H9 (cell line): Measurements from ENCODE around the gene GYG2. TPM values are rescaled to one million over a fixed set of nuclear protein-coding genes. Genes with fewer than 3 reads are reported as not detected.

Experiments used
- DNase-seq: peaks from one replicate; pipeline ENCODE4 v3.0.0-alpha.2; 2017
- H2AFZ ChIP-seq: one replicate; pipeline ENCODE4 v1.6.1; 2013; ENCODE audit warnings: mild to moderate bottlenecking, low read length, control low read depth, moderate library complexity
- H2AK5ac ChIP-seq: 2 replicates; pipeline ENCODE4 v1.6.1; 2013; ENCODE audit warnings: low read length, control low read depth, mixed read lengths; ENCODE audit not compliant: insufficient read length
- H2BK120ac ChIP-seq: one replicate; pipeline ENCODE4 v1.6.1; 2013; ENCODE audit warnings: low read depth, mild to moderate bottlenecking, low read length, control low read depth, inconsistent platforms; ENCODE audit not compliant: poor library complexity, severe bottlenecking
- H2BK12ac ChIP-seq: 2 replicates; pipeline ENCODE4 v1.6.1; 2013; ENCODE audit warnings: low read length, control low read depth, mixed read lengths, low read depth; ENCODE audit not compliant: insufficient read length
- H2BK15ac ChIP-seq: 2 replicates; pipeline ENCODE4 v1.6.1; 2013; ENCODE audit warnings: low read depth, low read length, control low read depth
- H2BK20ac ChIP-seq: one replicate; pipeline ENCODE4 v1.6.1; 2013; ENCODE audit warnings: low read depth, mild to moderate bottlenecking, low read length, control low read depth, inconsistent platforms; ENCODE audit not compliant: poor library complexity, severe bottlenecking
- H2BK5ac ChIP-seq: 2 replicates; pipeline ENCODE4 v1.6.1; 2013; ENCODE audit warnings: low read length, control low read depth, mixed read lengths; ENCODE audit not compliant: insufficient read length
- H3K14ac ChIP-seq: 2 replicates; pipeline ENCODE4 v1.6.1; 2013; ENCODE audit warnings: low read length, control low read depth; ENCODE audit not compliant: insufficient read depth
- H3K18ac ChIP-seq: 2 replicates; pipeline ENCODE4 v1.6.1; 2013; ENCODE audit warnings: low read depth, mild to moderate bottlenecking, mixed read lengths, low read length, control low read depth; ENCODE audit not compliant: insufficient read length
- H3K23ac ChIP-seq: 2 replicates; pipeline ENCODE4 v1.6.1; 2013; ENCODE audit warnings: low read length, control low read depth, mixed read lengths, low read depth; ENCODE audit not compliant: insufficient read length
- H3K23me2 ChIP-seq: 2 replicates; pipeline ENCODE4 v1.6.1; 2013; ENCODE audit warnings: low read depth, mild to moderate bottlenecking, mixed read lengths, low read length, control low read depth; ENCODE audit not compliant: insufficient read length, poor library complexity, severe bottlenecking
- H3K27ac ChIP-seq: 2 replicates; pipeline ENCODE4 v1.5.1; 2013; ENCODE audit warnings: low read length, control low read depth, mixed read lengths, low read depth; ENCODE audit not compliant: insufficient read length
- H3K27me3 ChIP-seq: 2 replicates; pipeline ENCODE4 v1.6.1; 2013; ENCODE audit warnings: low read length, control low read depth, inconsistent platforms; ENCODE audit not compliant: insufficient read depth
- H3K4ac ChIP-seq: 2 replicates; pipeline ENCODE4 v1.6.1; 2013; ENCODE audit warnings: low read depth, mild to moderate bottlenecking, control low read depth, inconsistent platforms, low read length, moderate library complexity
- H3K4me1 ChIP-seq: 2 replicates; pipeline ENCODE4 v1.6.1; 2013; ENCODE audit warnings: low read length, control low read depth, inconsistent platforms; ENCODE audit not compliant: insufficient read depth
- H3K4me2 ChIP-seq: 2 replicates; pipeline ENCODE4 v1.6.1; 2013; ENCODE audit warnings: low read length, control low read depth, mixed read lengths; ENCODE audit not compliant: insufficient read length, insufficient read depth
- H3K56ac ChIP-seq: 2 replicates; pipeline ENCODE4 v1.6.1; 2013; ENCODE audit warnings: low read depth, mild to moderate bottlenecking, mixed read lengths, low read length, control low read depth; ENCODE audit not compliant: insufficient read length
- H3K79me1 ChIP-seq: 2 replicates; pipeline ENCODE4 v1.6.1; 2013; ENCODE audit warnings: low read depth, mild to moderate bottlenecking, moderate library complexity, low read length, control low read depth, inconsistent platforms; ENCODE audit not compliant: insufficient read depth, poor library complexity, severe bottlenecking
- H3K79me2 ChIP-seq: 2 replicates; pipeline ENCODE4 v1.6.1; 2013; ENCODE audit warnings: low read length, control low read depth, inconsistent platforms; ENCODE audit not compliant: insufficient read depth
- H3K9ac ChIP-seq: 2 replicates; pipeline ENCODE4 v1.6.1; 2013; ENCODE audit warnings: low read length, control low read depth, mixed read lengths; ENCODE audit not compliant: insufficient read length; ENCODE audit errors: extremely low read depth
- H3K9me3 ChIP-seq: one replicate; pipeline ENCODE4 v1.6.1; 2013; ENCODE audit warnings: low read depth, low read length, inconsistent platforms; ENCODE audit not compliant: control insufficient read depth
- H3T11ph ChIP-seq: one replicate; pipeline ENCODE4 v1.6.1; 2013; ENCODE audit warnings: mild to moderate bottlenecking, low read length, control low read depth, inconsistent platforms
- H4K20me1 ChIP-seq: one replicate; pipeline ENCODE4 v1.6.1; 2013; ENCODE audit not compliant: control insufficient read depth, insufficient read length, insufficient read depth
- H4K5ac ChIP-seq: 2 replicates; pipeline ENCODE4 v1.6.1; 2013; ENCODE audit warnings: low read depth, mild to moderate bottlenecking, mixed read lengths, low read length, control low read depth; ENCODE audit not compliant: insufficient read length
- H4K8ac ChIP-seq: replicated peaks from 2 replicates; pipeline ENCODE4 v1.6.1; 2013; ENCODE audit warnings: low read length, control low read depth, mixed read lengths, low read depth; ENCODE audit not compliant: insufficient read length
- H4K91ac ChIP-seq: 2 replicates; pipeline ENCODE4 v1.6.1; 2013; ENCODE audit warnings: low read depth, mild to moderate bottlenecking, moderate library complexity, mixed read lengths, low read length, control low read depth; ENCODE audit not compliant: insufficient read length
- H3K27ac Mint-ChIP-seq, 3 experiments: 2 replicates in 2 of 3; 3 replicates in 1 of 3; pipeline ENCODE4 v1.8.0; 2020 to 2021; ENCODE audit warnings: mixed read lengths in 3 of 3, mild to moderate bottlenecking in 1 of 3, moderate library complexity in 1 of 3
- H3K27me3 Mint-ChIP-seq: 2 replicates; pipeline ENCODE4 v1.8.0; 2021; ENCODE audit warnings: low read depth, mild to moderate bottlenecking, moderate library complexity, mixed read lengths
- H3K36me3 Mint-ChIP-seq, 3 experiments: 2 replicates in 2 of 3; 3 replicates in 1 of 3; pipeline ENCODE4 v1.8.0; 2020 to 2021; ENCODE audit warnings: low read depth in 3 of 3, mixed read lengths in 3 of 3; ENCODE audit not compliant: insufficient read depth in 1 of 3
- H3K4me1 Mint-ChIP-seq, 2 experiments: 2 replicates each; pipeline ENCODE4 v1.8.0; 2020; ENCODE audit warnings: mixed read lengths in 2 of 2
- H3K4me3 Mint-ChIP-seq, 2 experiments: 2 replicates in 1 of 2; 3 replicates in 1 of 2; pipeline ENCODE4 v1.8.0; 2020 to 2021; ENCODE audit warnings: mild to moderate bottlenecking in 2 of 2, mixed read lengths in 2 of 2, moderate library complexity in 1 of 2
- H3K9me3 Mint-ChIP-seq, 2 experiments: 2 replicates in 1 of 2; 3 replicates in 1 of 2; pipeline ENCODE4 v1.8.0; 2020; ENCODE audit warnings: mild to moderate bottlenecking in 2 of 2, mixed read lengths in 2 of 2, moderate library complexity in 1 of 2
- WGBS: extraction: QIAGEN DNeasy Blood & Tissue Kit; methylation state at CpG from one replicate; pipeline ENCODE4 v1.1.7; 2013; ENCODE audit warnings: missing lambda C conversion rate, low lambda C conversion rate, mixed read lengths; ENCODE audit not compliant: insufficient read length; ENCODE audit errors: extremely low coverage; 5-methylcytosine and 5-hydroxymethylcytosine counted together
- total RNA-seq: library from RNA; stranded (reverse); gene quantifications from 2 replicates; pipeline ENCODE4 v1.2.1, GENCODE V29; 2021
- TF ChIP-seq, protein P1 (sequence below): fragments of 200-600 bp; sonication (generic); conservative IDR thresholded peaks from 3 replicates; pipeline ENCODE4 v1.8.0; 2021; ENCODE audit warnings: antibody characterized with exemption, mild to moderate bottlenecking

The GYG2 gene
- total RNA-seq, 1 experiment from 2014 or later = 95.9 TPM

DNA sequence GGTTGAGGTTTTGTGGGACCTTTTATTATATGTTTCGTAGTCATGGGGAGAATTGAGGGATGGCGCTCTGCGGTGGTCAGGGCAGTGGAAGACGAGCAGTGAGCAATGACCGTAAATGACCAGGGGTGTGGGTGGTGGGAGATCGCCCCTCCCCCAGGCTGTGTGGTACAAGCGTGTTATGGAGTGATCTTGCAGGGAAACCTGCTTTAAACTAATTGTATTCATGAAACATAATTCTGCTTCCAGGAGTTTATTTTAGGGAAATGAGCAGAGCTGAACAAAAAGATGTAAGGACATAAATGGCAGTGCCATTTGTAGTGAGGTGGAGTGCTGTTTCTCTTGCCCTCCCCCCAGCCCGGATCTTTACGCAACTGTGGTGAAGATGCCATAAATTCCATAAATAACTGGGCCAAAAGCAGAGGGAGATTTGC is 20.2 kb downstream of the GYG2 start:
- Histone ChIP-seq H4K91ac (no peak overlapping the region), H2AFZ (no peak overlapping the region), H3K14ac (peak overlapping the region; percentile 52; the same call in 1 of the 2 replicates), H2BK12ac (no peak overlapping the region), H3K4ac (no peak overlapping the region), H2BK20ac (no peak overlapping the region), H3K4me2 (peak overlapping the region; percentile 38), H3K23ac (no peak overlapping the region), H3K18ac (no peak overlapping the region), H3K79me1 (no peaks in the 10 kb centered on the region), H3K9ac (no peak overlapping the region), H3K56ac (no peak overlapping the region), H4K8ac (no peak overlapping the region), H2BK5ac (peak overlapping the region; percentile 15), H3K23me2 (no peaks in the 10 kb centered on the region), H3K4me1 (peaks cover 4% of the 10 kb centered on the region; the same call in 1 of the 2 replicates), H3K79me2 (no peaks in the 10 kb centered on the region), H3T11ph (no peak overlapping the region), H2AK5ac (no peak overlapping the region), H3K9me3 (no peaks in the 10 kb centered on the region), H4K20me1 (no peaks in the 10 kb centered on the region), H3K27me3 (no peaks in the 10 kb centered on the region), H4K5ac (no peak overlapping the region), H3K27ac (no peak overlapping the region), H2BK15ac (no peak overlapping the region), H2BK120ac (no peak overlapping the region)
- H3K27ac Mint-ChIP-seq = peak overlapping the region; percentile 37 to 79 (median 65)
- H3K27me3 Mint-ChIP-seq = no peaks in the 10 kb centered on the region
- no CpG with 5 or more reads among the region's 9 CpGs for WGBS
- TF ChIP-seq, protein P1, sequence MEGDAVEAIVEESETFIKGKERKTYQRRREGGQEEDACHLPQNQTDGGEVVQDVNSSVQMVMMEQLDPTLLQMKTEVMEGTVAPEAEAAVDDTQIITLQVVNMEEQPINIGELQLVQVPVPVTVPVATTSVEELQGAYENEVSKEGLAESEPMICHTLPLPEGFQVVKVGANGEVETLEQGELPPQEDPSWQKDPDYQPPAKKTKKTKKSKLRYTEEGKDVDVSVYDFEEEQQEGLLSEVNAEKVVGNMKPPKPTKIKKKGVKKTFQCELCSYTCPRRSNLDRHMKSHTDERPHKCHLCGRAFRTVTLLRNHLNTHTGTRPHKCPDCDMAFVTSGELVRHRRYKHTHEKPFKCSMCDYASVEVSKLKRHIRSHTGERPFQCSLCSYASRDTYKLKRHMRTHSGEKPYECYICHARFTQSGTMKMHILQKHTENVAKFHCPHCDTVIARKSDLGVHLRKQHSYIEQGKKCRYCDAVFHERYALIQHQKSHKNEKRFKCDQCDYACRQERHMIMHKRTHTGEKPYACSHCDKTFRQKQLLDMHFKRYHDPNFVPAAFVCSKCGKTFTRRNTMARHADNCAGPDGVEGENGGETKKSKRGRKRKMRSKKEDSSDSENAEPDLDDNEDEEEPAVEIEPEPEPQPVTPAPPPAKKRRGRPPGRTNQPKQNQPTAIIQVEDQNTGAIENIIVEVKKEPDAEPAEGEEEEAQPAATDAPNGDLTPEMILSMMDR = no peak
- peaks cover 11 to 13% (median 12%) of the 10 kb centered on the region in 3 experiments for H3K36me3 Mint-ChIP-seq
- peaks cover 26 to 32% of the 10 kb centered on the region in 2 experiments for H3K4me1 Mint-ChIP-seq
- H3K9me3 Mint-ChIP-seq = peaks cover 3 to 4% of the 10 kb centered on the region in 2 experiments; a peak in 4 of 5 replicates
- H3K4me3 Mint-ChIP-seq = peak overlapping the region in 1 of 2 experiments; percentile 19; a peak in 2 of 5 replicates
- no peak for DNase-seq
